Measurements from ENCODE around the gene CHKA.

The CHKA gene

GRCh38 chr11:68024508-68024907 lies 96.7 kb downstream of the CHKA start:
- TF ChIP-seq MAX (IDR thresholded peaks at IDR 0.05) = no peak
- no peak for TF ChIP-seq TEAD4 (IDR thresholded peaks at IDR 0.05)
- TF ChIP-seq USF1 (IDR thresholded peaks at IDR 0.05) = no peak

- TF ChIP-seq FOXM1 (IDR thresholded peaks at IDR 0.05; ENCODE audit: borderline replicate concordance, low read depth) (no peak), YY1 (IDR thresholded peaks at IDR 0.05; ENCODE audit: low read depth) (no peak), NFIC (IDR thresholded peaks at IDR 0.05) (no peak), EGR1 (IDR thresholded peaks at IDR 0.05) (no peak), RAD21 (IDR thresholded peaks at IDR 0.05; ENCODE audit: low read depth) (no peak), ZBTB7A (IDR thresholded peaks at IDR 0.05; ENCODE audit: low read depth) (no peak), CREB1 (IDR thresholded peaks at IDR 0.05; ENCODE audit: low read depth) (no peak), EP300 (IDR thresholded peaks at IDR 0.05; ENCODE audit: borderline replicate concordance) (no peak), REST (IDR thresholded peaks at IDR 0.05; ENCODE audit: low read depth) (no peak), CEBPB (IDR thresholded peaks at IDR 0.05) (no peak), USF1 (IDR thresholded peaks at IDR 0.05) (no peak), TAF1 (IDR thresholded peaks at IDR 0.05; ENCODE audit: low read depth) (no peak), TCF12 (IDR thresholded peaks at IDR 0.05; ENCODE audit: low read depth) (no peak)
Measured at GRCh38 chr11:68022531-68022930, 98.7 kb downstream of the CHKA start.

- TF ChIP-seq REST (IDR thresholded peaks at IDR 0.05; ENCODE audit: low read depth) = no peak
- TF ChIP-seq USF1 (IDR thresholded peaks at IDR 0.05) = no peak
- TF ChIP-seq FOXM1 (IDR thresholded peaks at IDR 0.05; ENCODE audit: borderline replicate concordance, low read depth) = no peak
- no peak for TF ChIP-seq TCF12 (IDR thresholded peaks at IDR 0.05; ENCODE audit: low read depth)
- TF ChIP-seq ZBTB7A (IDR thresholded peaks at IDR 0.05; ENCODE audit: low read depth) = no peak
- TF ChIP-seq TAF1 (IDR thresholded peaks at IDR 0.05; ENCODE audit: low read depth) = 0 out of 2 replicates have a peak, but pooled peaks have one; percentile 12
- TF ChIP-seq EP300 (IDR thresholded peaks at IDR 0.05; ENCODE audit: borderline replicate concordance) = no peak
- no peak for TF ChIP-seq MAX (IDR thresholded peaks at IDR 0.05)
- TF ChIP-seq RAD21 (IDR thresholded peaks at IDR 0.05; ENCODE audit: low read depth) = peak; percentile 85
- no peak for TF ChIP-seq CREB1 (IDR thresholded peaks at IDR 0.05; ENCODE audit: low read depth)
- peak; percentile 34; the same call in 1 of the 2 replicates for TF ChIP-seq EGR1 (IDR thresholded peaks at IDR 0.05)
- TF ChIP-seq YY1 (IDR thresholded peaks at IDR 0.05; ENCODE audit: low read depth) = no peak
- TF ChIP-seq NFIC (IDR thresholded peaks at IDR 0.05) = no peak
Measured at GRCh38 chr11:68021167-68021787, 99.9 kb downstream of the CHKA start.

DNA sequence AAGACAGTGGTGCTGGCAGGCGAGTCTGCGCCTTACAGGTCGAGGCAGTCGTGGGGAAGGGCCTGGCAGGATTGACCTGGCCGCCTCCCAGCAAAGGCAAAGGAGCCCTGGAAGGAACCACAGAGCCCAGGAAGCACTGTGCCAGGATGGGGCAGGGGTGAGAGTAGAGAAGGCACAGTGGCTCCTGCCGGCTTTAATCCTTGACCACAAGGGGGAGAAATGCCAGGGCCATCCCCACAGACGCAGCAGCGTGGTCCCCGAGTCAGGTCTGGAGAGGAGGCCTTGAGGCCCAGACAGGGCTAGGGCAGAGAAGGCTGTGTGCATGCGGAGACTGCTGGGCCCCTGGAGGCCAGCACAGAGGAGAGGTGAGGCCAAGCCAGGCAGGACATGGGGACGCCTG lies 100.6 kb downstream of the CHKA start:
- TF ChIP-seq FOXM1 (IDR thresholded peaks at IDR 0.05; ENCODE audit: borderline replicate concordance, low read depth) (no peak), TAF1 (IDR thresholded peaks at IDR 0.05; ENCODE audit: low read depth) (no peak), RAD21 (IDR thresholded peaks at IDR 0.05; ENCODE audit: low read depth) (no peak), REST (IDR thresholded peaks at IDR 0.05; ENCODE audit: low read depth) (no peak), CREB1 (IDR thresholded peaks at IDR 0.05; ENCODE audit: low read depth) (no peak), ZBTB7A (IDR thresholded peaks at IDR 0.05; ENCODE audit: low read depth) (no peak), TCF12 (IDR thresholded peaks at IDR 0.05; ENCODE audit: low read depth) (no peak)
